ENCODE results near the gene AKAP6.

The AKAP6 gene

GRCh38 chr14:32311294-32312009 lies 17.6 kb upstream of the AKAP6 start:
- H3K27ac ChIP-seq (ENCODE audit: low read depth, low read length, severe bottlenecking) = no peak overlapping the region
- no peak overlapping the region for H3K4me3 ChIP-seq (ENCODE audit: extremely low read depth, insufficient read depth, low read length, poor library complexity, severe bottlenecking)
- 88% methylated on average over 1 of the region's 3 CpGs; no CpG with 5 or more reads in 1 of the 2 experiments for WGBS, 2 experiments (ENCODE audit: insufficient coverage in 2 of 2)
- H3K36me3 ChIP-seq (ENCODE audit: control insufficient read depth, insufficient read depth, low read length) = no peaks in the 10 kb centered on the region
- no peaks in the 10 kb centered on the region for H3K4me1 ChIP-seq (ENCODE audit: control insufficient read depth, insufficient read depth, low read length, poor library complexity, severe bottlenecking)
- peaks cover 3% of the 10 kb centered on the region for H3K9me3 ChIP-seq (ENCODE audit: control insufficient read depth, low read length)

- Histone ChIP-seq H3K4me1 (ENCODE audit: control insufficient read depth, insufficient read depth, low read length, poor library complexity, severe bottlenecking) (no peaks in the 10 kb centered on the region), H3K27ac (ENCODE audit: low read depth, low read length, severe bottlenecking) (no peak overlapping the region), H3K36me3 (ENCODE audit: control insufficient read depth, insufficient read depth, low read length) (no peaks in the 10 kb centered on the region), H3K4me3 (ENCODE audit: extremely low read depth, insufficient read depth, low read length, poor library complexity, severe bottlenecking) (no peak overlapping the region), H3K9me3 (ENCODE audit: control insufficient read depth, low read length) (peaks cover 3% of the 10 kb centered on the region)
- WGBS, 2 experiments (ENCODE audit: insufficient coverage in 2 of 2) = 83 to 100% methylated on average over 2 to 3 of the region's 4 CpGs
Observed at GRCh38 chr14:32312010-32312331, 17.1 kb upstream of the AKAP6 start.

- H3K4me1 ChIP-seq (ENCODE audit: control insufficient read depth, insufficient read depth, low read length, poor library complexity, severe bottlenecking) = no peaks in the 10 kb centered on the region
- H3K9me3 ChIP-seq (ENCODE audit: control insufficient read depth, low read length) = peaks cover 3% of the 10 kb centered on the region
- H3K4me3 ChIP-seq (ENCODE audit: extremely low read depth, insufficient read depth, low read length, poor library complexity, severe bottlenecking) = no peak overlapping the region
- no peak overlapping the region for H3K27ac ChIP-seq (ENCODE audit: low read depth, low read length, severe bottlenecking)
- 91 to 100% methylated on average over 4 to 5 of the region's 5 CpGs for WGBS, 2 experiments (ENCODE audit: insufficient coverage in 2 of 2)
- no peaks in the 10 kb centered on the region for H3K36me3 ChIP-seq (ENCODE audit: control insufficient read depth, insufficient read depth, low read length)
Observed at GRCh38 chr14:32313844-32314376, 15.2 kb upstream of the AKAP6 start.

GRCh38 chr14:32318087-32318795 lies 10.9 kb upstream of the AKAP6 start:
- Histone ChIP-seq H3K27ac (ENCODE audit: low read depth, low read length, severe bottlenecking) (no peak overlapping the region), H3K4me1 (ENCODE audit: control insufficient read depth, insufficient read depth, low read length, poor library complexity, severe bottlenecking) (no peaks in the 10 kb centered on the region), H3K4me3 (ENCODE audit: extremely low read depth, insufficient read depth, low read length, poor library complexity, severe bottlenecking) (no peak overlapping the region), H3K36me3 (ENCODE audit: control insufficient read depth, insufficient read depth, low read length) (no peaks in the 10 kb centered on the region), H3K9me3 (ENCODE audit: control insufficient read depth, low read length) (no peaks in the 10 kb centered on the region)
- 90 to 92% methylated on average over 2 to 3 of the region's 7 CpGs for WGBS, 2 experiments (ENCODE audit: insufficient coverage in 2 of 2)

GRCh38 chr14:32319368-32320049 lies 9.6 kb upstream of the AKAP6 start:
- H3K36me3 ChIP-seq (ENCODE audit: control insufficient read depth, insufficient read depth, low read length) = no peaks in the 10 kb centered on the region
- H3K27ac ChIP-seq (ENCODE audit: low read depth, low read length, severe bottlenecking) = no peak overlapping the region
- no peaks in the 10 kb centered on the region for H3K4me1 ChIP-seq (ENCODE audit: control insufficient read depth, insufficient read depth, low read length, poor library complexity, severe bottlenecking)
- H3K4me3 ChIP-seq (ENCODE audit: extremely low read depth, insufficient read depth, low read length, poor library complexity, severe bottlenecking) = no peak overlapping the region
- H3K9me3 ChIP-seq (ENCODE audit: control insufficient read depth, low read length) = no peaks in the 10 kb centered on the region

GRCh38 chr14:32324601-32325000 lies 4.5 kb upstream of the AKAP6 start:
- WGBS, 2 experiments (ENCODE audit: insufficient coverage in 2 of 2) = no CpG with 5 or more reads among the region's 1 CpG
- Histone ChIP-seq H3K27ac (ENCODE audit: low read depth, low read length, severe bottlenecking) (no peak overlapping the region), H3K9me3 (ENCODE audit: control insufficient read depth, low read length) (no peaks in the 10 kb centered on the region), H3K4me1 (ENCODE audit: control insufficient read depth, insufficient read depth, low read length, poor library complexity, severe bottlenecking) (peaks cover 7% of the 10 kb centered on the region), H3K36me3 (ENCODE audit: control insufficient read depth, insufficient read depth, low read length) (no peaks in the 10 kb centered on the region), H3K4me3 (ENCODE audit: extremely low read depth, insufficient read depth, low read length, poor library complexity, severe bottlenecking) (no peak overlapping the region)

- 75 to 92% methylated on average over 2 of the region's 2 CpGs for WGBS, 2 experiments (ENCODE audit: insufficient coverage in 2 of 2)
- Histone ChIP-seq H3K9me3 (ENCODE audit: control insufficient read depth, low read length) (no peaks in the 10 kb centered on the region), H3K27ac (ENCODE audit: low read depth, low read length, severe bottlenecking) (no peak overlapping the region)
Observed at GRCh38 chr14:32327255-32327961, 1.7 kb upstream of the AKAP6 start.

GRCh38 chr14:32329690-32330285 lies 690 bp downstream of the AKAP6 start:
- WGBS, 2 experiments (ENCODE audit: insufficient coverage in 2 of 2) = 85% methylated on average over 2 of the region's 2 CpGs; no CpG with 5 or more reads in 1 of the 2 experiments
- Histone ChIP-seq H3K4me1 (ENCODE audit: control insufficient read depth, insufficient read depth, low read length, poor library complexity, severe bottlenecking) (peaks cover 17% of the 10 kb centered on the region), H3K9me3 (ENCODE audit: control insufficient read depth, low read length) (no peaks in the 10 kb centered on the region), H3K4me3 (ENCODE audit: extremely low read depth, insufficient read depth, low read length, poor library complexity, severe bottlenecking) (no peak overlapping the region), H3K36me3 (ENCODE audit: control insufficient read depth, insufficient read depth, low read length) (no peaks in the 10 kb centered on the region), H3K27ac (ENCODE audit: low read depth, low read length, severe bottlenecking) (no peak overlapping the region)

More at GRCh38 chr14:32327255-32327961, 1.7 kb upstream of the AKAP6 start:
- H3K4me3 ChIP-seq (ENCODE audit: extremely low read depth, insufficient read depth, low read length, poor library complexity, severe bottlenecking) = no peak overlapping the region
- peaks cover 17% of the 10 kb centered on the region for H3K4me1 ChIP-seq (ENCODE audit: control insufficient read depth, insufficient read depth, low read length, poor library complexity, severe bottlenecking)
- H3K36me3 ChIP-seq (ENCODE audit: control insufficient read depth, insufficient read depth, low read length) = no peaks in the 10 kb centered on the region

GRCh38 chr14:32330351-32331111 lies 1.4 kb downstream of the AKAP6 start:
- 83 to 95% methylated on average over 2 of the region's 4 CpGs for WGBS, 2 experiments (ENCODE audit: insufficient coverage in 2 of 2)
- no peak overlapping the region for H3K4me3 ChIP-seq (ENCODE audit: extremely low read depth, insufficient read depth, low read length, poor library complexity, severe bottlenecking)

More at GRCh38 chr14:32330351-32331111, 1.4 kb downstream of the AKAP6 start:
- Histone ChIP-seq H3K36me3 (ENCODE audit: control insufficient read depth, insufficient read depth, low read length) (no peaks in the 10 kb centered on the region), H3K27ac (ENCODE audit: low read depth, low read length, severe bottlenecking) (peak overlapping the region; percentile 3), H3K9me3 (ENCODE audit: control insufficient read depth, low read length) (no peaks in the 10 kb centered on the region), H3K4me1 (ENCODE audit: control insufficient read depth, insufficient read depth, low read length, poor library complexity, severe bottlenecking) (peaks cover 17% of the 10 kb centered on the region)

Data from mesodermal cell (in vitro differentiated cells).